K562 (cell line): ENCODE measurements around the gene CERS6. TPM values are rescaled to one million over a fixed set of nuclear protein-coding genes. Genes with fewer than 3 reads are reported as not detected.
A peak's percentile ranks its signal among the peaks of the same experiment; 100 is the strongest.

ENCODE experiments used
- BCL6 ChIP-seq: fragments of 250-450 bp; sonication (Bioruptor Pico); IDR thresholded peaks from 2 replicates; pipeline ENCODE4 v1.4.0; 2020
- CC2D1A ChIP-seq: fragments of 450-650 bp; IDR thresholded peaks from 2 replicates; pipeline ENCODE4 v1.6.1; 2017; ENCODE audit warnings: mild to moderate bottlenecking
- FOXK1 ChIP-seq: sonication (generic); formaldehyde crosslinking; IDR thresholded peaks from 2 replicates; pipeline ENCODE4 v1.8.0; 2022; ENCODE audit warnings: missing genetic modification reagents, mild to moderate bottlenecking, borderline replicate concordance
- JUN ChIP-seq, 2 experiments: sonication (generic) in 1 of 2; formaldehyde crosslinking in 1 of 2; IDR thresholded peaks; 2 replicates each; pipeline versions ENCODE4 v1.6.1 to v1.8.0; 2012 to 2022; ENCODE audit warnings: borderline replicate concordance in 2 of 2, mild to moderate bottlenecking in 2 of 2, improper control_type of control experiment in 1 of 2, low read depth in 1 of 2, low read length in 1 of 2, missing genetic modification reagents in 1 of 2
- MEIS2 ChIP-seq: fragments of 450-650 bp; IDR thresholded peaks from 2 replicates; pipeline ENCODE4 v1.6.1; 2014; ENCODE audit warnings: mild to moderate bottlenecking; ENCODE audit not compliant: partially characterized antibody
- NFIX ChIP-seq: fragments of 250-450 bp; sonication (Bioruptor Pico); IDR thresholded peaks from 2 replicates; pipeline ENCODE4 v1.4.0; 2020; ENCODE audit warnings: low read depth, mild to moderate bottlenecking, moderate library complexity
- NR0B1 ChIP-seq: fragments of 450-650 bp; IDR thresholded peaks from one replicate; pipeline ENCODE4 v1.6.1; 2018; ENCODE audit warnings: mild to moderate bottlenecking, moderate library complexity; ENCODE audit not compliant: partially characterized antibody
- OTX1 ChIP-seq: fragments of 450-650 bp; formaldehyde crosslinking; IDR thresholded peaks from 2 replicates; pipeline ENCODE4 v1.4.0; 2022; ENCODE audit warnings: mild to moderate bottlenecking
- PREB ChIP-seq: sonication (generic); formaldehyde crosslinking; IDR thresholded peaks from 2 replicates; pipeline ENCODE4 v1.8.1; 2023; ENCODE audit warnings: mild to moderate bottlenecking, missing genetic modification reagents
- RAD21 ChIP-seq, 2 experiments: fragments of 250-450 bp in 1 of 2; fragments of 450-650 bp in 1 of 2; sonication (Bioruptor Pico) in 1 of 2; formaldehyde crosslinking in 1 of 2; IDR thresholded peaks in 1 of 2; conservative IDR thresholded peaks in 1 of 2; 2 replicates each; pipeline versions ENCODE4 v1.4.0 to v1.8.0; 2020 to 2022; ENCODE audit warnings: mild to moderate bottlenecking in 2 of 2, moderate library complexity in 1 of 2
- SMAD1 ChIP-seq: fragments of 150-350 bp; IDR thresholded peaks from 2 replicates; pipeline ENCODE4 v1.6.1; 2014; ENCODE audit warnings: low read length, low read depth; ENCODE audit not compliant: partially characterized antibody
- TBP ChIP-seq: optimal IDR thresholded peaks from 2 replicates; pipeline ENCODE3; 2011; ENCODE audit warnings: low read depth, low read length, improper control_type of control experiment
- ZNF592 ChIP-seq: fragments of 450-650 bp; IDR thresholded peaks from 2 replicates; pipeline ENCODE4 v1.6.1; 2017; ENCODE audit warnings: antibody characterized with exemption, mild to moderate bottlenecking
- ZNF655 ChIP-seq: fragments of 250-450 bp; sonication (Bioruptor Pico); IDR thresholded peaks from 2 replicates; pipeline ENCODE4 v1.5.0; 2021
- polyA plus RNA-seq, 8 experiments: library from polyadenylated mRNA; depleted of rRNA in 4 of 8; stranded (reverse) in 5 of 8; unstranded in 3 of 8; fragments of >200 nt; fragmentation: Nextera tagmentation in 2 of 8; fragmentation: Illumina TruSeq in 1 of 8; extraction: Ambion mirVana in 2 of 8; extraction: Trizol in 1 of 8; gene quantifications; 2 replicates each; pipeline versions ENCODE4 v1.2.1 to v1.2.3, GENCODE V29; 2011 to 2014; ENCODE audit warnings: inconsistent platforms in 1 of 8, missing spikeins in 1 of 8
- total RNA-seq, 7 experiments: library from RNA; depleted of rRNA in 6 of 7; stranded (reverse); fragments of >200 nt in 6 of 7; fragmentation: Illumina TruSeq in 2 of 7; extraction: Trizol in 2 of 7; gene quantifications; 2 replicates each; pipeline versions ENCODE4 v1.2.1 to v1.2.3, GENCODE V29; 2011 to 2021; ENCODE audit warnings: low replicate concordance in 1 of 7
- TF ChIP-seq, protein P1 (sequence below): sonication (generic); formaldehyde crosslinking; IDR thresholded peaks from 2 replicates; pipeline ENCODE4 v1.8.0; 2022; ENCODE audit warnings: mild to moderate bottlenecking, missing genetic modification reagents

Gene CERS6
- total and polyA plus RNA-seq, 9 of the 15 experiments (the other 6 are each of a cell fraction or from before 2014, with no cell fraction given) = 1.6 to 13.6 (median 11.4) TPM

DNA sequence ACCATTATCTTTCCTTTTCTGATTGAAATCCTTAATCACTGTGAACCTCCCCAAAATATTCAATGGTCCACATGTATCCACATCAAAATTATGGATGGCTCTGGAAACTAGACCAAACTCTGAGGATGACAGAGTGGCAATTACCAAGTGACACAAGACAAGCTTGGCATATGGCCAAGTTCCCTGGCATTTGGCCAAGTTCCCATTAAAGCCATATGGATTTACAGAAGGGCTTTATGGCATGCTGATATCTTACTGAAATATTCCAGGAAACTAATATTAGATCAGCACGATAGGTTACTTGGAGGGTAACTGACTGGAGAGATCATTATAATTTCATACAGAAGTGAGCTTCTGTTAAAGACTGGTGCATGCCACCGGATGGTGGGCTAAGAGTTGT lies 21.9 kb upstream of the CERS6 start (continued):
- TF ChIP-seq FOXK1 (CRISPR knock-in tag) (no peak), PREB (no peak), ZNF592 (no peak), ZNF655 (no peak), SMAD1 (peak; percentile 98), JUN (IDR thresholded peaks at IDR 0.05; ENCODE audit: borderline replicate concordance, low read depth, low read length) (no peak), JUN (CRISPR knock-in tag; IDR thresholded peaks at IDR 0.05; ENCODE audit: borderline replicate concordance) (no peak), CC2D1A (no peak), OTX1 (CRISPR knock-in tag) (no peak), BCL6 (no peak), RAD21 (CRISPR knock-in tag; conservative IDR thresholded peaks at IDR 0.05 in 1 of 2, IDR thresholded peaks at IDR 0.05 in 1 of 2) (peak in 1 of 2 experiments; percentile 23; a peak in 1 of 4 replicates), MEIS2 (peak; percentile 30), NFIX (CRISPR knock-in tag) (peak; percentile 97), NR0B1 (no peak), TBP (no peak)
- TF ChIP-seq, protein P1, sequence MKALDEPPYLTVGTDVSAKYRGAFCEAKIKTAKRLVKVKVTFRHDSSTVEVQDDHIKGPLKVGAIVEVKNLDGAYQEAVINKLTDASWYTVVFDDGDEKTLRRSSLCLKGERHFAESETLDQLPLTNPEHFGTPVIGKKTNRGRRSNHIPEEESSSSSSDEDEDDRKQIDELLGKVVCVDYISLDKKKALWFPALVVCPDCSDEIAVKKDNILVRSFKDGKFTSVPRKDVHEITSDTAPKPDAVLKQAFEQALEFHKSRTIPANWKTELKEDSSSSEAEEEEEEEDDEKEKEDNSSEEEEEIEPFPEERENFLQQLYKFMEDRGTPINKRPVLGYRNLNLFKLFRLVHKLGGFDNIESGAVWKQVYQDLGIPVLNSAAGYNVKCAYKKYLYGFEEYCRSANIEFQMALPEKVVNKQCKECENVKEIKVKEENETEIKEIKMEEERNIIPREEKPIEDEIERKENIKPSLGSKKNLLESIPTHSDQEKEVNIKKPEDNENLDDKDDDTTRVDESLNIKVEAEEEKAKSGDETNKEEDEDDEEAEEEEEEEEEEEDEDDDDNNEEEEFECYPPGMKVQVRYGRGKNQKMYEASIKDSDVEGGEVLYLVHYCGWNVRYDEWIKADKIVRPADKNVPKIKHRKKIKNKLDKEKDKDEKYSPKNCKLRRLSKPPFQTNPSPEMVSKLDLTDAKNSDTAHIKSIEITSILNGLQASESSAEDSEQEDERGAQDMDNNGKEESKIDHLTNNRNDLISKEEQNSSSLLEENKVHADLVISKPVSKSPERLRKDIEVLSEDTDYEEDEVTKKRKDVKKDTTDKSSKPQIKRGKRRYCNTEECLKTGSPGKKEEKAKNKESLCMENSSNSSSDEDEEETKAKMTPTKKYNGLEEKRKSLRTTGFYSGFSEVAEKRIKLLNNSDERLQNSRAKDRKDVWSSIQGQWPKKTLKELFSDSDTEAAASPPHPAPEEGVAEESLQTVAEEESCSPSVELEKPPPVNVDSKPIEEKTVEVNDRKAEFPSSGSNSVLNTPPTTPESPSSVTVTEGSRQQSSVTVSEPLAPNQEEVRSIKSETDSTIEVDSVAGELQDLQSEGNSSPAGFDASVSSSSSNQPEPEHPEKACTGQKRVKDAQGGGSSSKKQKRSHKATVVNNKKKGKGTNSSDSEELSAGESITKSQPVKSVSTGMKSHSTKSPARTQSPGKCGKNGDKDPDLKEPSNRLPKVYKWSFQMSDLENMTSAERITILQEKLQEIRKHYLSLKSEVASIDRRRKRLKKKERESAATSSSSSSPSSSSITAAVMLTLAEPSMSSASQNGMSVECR (CRISPR knock-in tag) = no peak
